NCI-H1436 treated with DMSO at 0.1 percent for 48 hours (cell line): ENCODE measurements around the gene PDRG1.
"Not testable (repeated sequence)": the region's sequence is repeated elsewhere in the genome, so short reads cannot be mapped to it uniquely, and the experiment has no call there.

Experiments
- DNase-seq: peaks from one replicate; lab custom pipeline; 2025; lab: John Stamatoyannopoulos, UW

The PDRG1 gene

DNA sequence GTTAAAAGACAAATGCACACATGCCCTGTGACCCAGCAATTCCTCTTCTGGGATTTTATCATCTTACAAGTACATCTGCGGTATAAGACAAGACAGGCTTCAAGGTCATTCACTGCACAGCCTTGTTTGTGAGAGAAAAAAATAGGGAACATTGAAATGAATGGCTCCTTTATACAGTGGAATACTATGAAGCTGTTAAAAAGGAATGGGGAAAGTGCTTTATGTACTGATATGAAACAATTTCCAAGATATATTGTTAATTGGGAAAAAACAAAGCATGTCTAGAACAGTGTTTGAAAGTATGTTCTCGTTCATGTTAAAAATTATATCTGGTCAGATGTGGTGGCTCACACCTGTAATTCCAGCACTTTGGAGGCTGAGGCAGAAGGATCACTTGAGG lies 25.4 kb downstream of the PDRG1 start:
- DNase-seq = no peak

DNA sequence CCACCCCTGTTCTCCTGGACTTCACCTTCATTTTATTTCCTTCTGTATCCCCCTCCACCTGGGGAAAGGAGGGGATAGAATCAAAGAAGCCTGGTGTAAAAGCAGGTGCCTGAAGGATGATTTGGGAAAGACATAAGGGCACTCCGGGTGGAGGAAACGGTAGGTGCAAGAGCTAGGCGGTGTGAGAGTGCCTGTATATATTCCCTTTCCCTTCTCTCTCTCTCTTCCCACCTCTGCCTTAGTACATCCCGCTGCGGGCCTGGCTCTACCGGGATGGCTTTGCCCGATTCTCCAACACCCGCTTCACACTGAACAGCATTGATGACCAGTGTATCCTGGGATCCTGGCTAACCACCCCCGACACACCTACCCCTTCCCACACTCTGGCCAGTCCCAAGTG lies 26.2 kb downstream of the PDRG1 start:
- DNase-seq = no peak

DNA sequence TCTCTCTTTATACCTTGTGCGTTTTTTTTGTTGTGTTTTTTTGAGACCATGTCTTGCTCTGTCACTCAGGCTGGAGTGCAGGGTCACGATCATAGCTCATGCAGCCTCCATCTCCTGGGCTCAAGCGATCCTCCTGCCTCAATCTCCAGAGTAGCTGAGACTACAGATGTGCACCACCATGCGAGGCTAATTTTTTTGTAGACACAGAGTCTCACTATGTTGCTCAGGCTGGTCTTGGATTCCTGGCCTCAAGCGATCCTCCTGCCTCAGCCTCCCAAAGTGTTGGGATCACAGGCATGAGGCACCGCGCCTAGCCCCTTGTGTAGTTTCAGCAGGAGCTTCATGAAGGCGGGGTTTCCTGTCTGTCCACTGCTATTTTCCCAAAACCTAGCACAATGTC lies 27.3 kb downstream of the PDRG1 start:
- DNase-seq = no peak

DNA sequence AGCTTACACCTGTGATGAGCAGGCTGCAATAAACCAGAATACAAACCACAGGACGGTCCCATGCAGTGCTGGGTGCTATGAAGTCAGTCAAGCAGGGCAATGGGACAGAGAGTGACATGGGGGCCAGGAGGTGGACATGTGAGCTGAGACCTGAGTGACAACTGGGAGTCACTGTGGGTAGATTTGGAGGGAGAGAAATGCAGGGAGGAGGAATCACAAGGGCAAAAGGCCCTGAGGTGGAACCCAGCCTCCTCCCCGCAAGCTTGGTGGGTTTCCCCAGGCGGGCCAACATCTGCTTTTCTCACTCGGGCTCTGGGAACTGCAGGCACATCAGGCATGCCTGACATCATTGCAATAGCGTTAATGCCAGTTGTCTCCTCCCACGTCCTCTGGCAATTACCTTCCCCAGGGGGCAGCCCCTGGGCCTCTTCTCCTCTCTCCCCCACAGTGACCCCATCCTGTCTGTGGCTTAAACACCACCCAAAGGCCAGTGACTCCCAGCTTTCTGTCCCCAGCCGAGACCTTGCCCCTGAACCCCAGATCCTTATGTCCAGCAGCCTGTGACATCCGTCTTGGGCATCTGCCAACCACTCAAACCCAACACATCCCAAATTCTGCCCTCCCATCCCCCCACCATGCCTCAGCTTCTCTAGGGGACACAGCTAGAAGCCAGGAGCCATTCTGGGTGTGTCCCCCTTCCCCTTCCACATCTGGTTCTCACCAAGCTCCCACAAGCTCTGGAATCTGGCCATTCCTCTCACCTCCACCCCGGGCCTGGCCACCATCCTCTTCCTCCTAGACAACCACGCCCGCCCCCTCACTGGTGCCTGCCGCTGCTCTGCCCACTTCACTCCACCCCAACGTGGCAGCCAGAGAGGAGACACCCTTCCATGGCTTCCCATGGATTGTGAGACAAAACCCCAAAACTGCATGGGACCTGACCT lies 28.2 kb downstream of the PDRG1 start:
- DNase-seq = no peak

DNA sequence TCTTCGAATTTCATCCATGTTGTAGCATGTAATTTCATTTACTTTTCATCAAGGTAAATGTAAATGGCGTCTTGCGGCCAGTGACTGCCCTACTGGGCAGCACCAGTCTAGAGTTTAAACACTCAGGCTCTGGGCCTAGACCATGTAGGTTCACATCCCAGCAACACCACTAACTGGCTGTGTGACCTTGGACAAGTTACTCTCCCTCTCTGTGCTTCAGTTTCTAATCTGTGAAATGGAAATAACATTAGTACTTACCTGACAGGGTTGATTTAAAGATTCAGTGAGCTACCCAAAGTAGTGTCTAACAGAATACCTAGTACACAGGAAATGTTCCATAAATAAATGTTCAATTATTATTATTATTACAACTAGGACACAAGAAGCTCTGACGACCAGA lies 29.3 kb downstream of the PDRG1 start:
- DNase-seq = no peak

DNA sequence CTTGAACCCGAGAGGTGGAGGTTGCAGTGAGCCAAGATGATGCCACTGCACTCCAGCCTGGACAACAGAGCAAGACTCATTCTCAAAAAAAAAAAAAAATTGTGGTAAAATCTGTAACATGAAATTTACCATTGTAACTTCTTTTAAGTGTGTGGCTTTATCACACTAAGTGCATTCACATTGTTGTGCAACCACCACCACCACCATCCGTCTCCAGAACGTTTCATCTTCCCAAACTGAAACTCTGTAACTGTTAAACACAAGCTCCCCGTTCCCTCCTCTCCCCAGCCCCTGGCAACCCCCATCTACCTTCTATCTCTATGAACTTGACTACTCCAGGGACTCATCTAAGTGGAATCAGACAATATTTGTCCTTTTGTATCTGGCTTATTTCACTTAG lies 29.7 kb downstream of the PDRG1 start:
- no peak for DNase-seq

DNA sequence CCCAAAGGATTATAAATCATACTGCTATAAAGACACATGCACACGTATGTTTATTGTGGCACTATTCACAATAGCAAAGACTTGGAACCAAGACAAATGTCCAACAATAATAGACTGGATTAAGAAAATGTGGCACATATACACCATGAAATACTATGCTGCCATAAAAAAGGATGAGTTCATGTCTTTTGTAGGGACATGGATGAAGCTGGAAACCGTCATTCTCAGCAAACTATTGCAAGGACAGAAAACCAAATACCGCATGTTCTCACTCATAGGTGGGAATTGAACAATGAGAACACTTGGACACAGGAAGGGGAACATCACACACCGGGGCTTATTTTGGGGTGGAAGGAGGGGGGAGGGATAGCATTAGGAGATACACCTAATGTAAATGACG lies 30.4 kb downstream of the PDRG1 start:
- not testable (repeated sequence) for DNase-seq

DNA sequence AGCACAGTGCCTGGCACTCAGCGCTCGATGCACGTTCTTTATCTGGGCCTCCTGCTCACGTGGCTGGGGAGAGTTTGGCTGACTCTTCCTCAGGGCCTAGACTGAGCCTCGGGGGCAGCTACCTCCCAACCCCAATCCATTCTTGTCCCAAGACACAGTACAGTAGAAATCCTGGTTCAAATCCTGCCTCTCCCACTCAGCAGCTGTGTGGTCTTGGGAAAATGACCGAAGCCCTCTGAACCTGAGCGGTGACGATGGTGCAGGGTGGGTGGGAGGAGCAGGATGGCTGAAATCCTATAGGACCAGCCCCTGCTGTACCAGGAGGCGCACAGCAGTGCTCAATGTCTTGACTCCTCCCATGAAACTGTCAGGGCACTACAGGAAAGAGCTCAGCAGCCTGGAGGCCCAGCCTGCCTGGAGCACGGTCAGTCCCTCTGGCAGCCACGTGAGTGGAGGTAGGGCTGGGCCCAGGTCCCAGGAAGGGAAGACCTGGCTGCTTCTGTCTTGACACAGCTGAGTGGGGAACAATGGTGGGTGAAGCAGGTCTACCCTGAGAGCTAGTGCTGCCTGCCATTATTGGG lies 31.5 kb downstream of the PDRG1 start:
- DNase-seq = no peak

DNA sequence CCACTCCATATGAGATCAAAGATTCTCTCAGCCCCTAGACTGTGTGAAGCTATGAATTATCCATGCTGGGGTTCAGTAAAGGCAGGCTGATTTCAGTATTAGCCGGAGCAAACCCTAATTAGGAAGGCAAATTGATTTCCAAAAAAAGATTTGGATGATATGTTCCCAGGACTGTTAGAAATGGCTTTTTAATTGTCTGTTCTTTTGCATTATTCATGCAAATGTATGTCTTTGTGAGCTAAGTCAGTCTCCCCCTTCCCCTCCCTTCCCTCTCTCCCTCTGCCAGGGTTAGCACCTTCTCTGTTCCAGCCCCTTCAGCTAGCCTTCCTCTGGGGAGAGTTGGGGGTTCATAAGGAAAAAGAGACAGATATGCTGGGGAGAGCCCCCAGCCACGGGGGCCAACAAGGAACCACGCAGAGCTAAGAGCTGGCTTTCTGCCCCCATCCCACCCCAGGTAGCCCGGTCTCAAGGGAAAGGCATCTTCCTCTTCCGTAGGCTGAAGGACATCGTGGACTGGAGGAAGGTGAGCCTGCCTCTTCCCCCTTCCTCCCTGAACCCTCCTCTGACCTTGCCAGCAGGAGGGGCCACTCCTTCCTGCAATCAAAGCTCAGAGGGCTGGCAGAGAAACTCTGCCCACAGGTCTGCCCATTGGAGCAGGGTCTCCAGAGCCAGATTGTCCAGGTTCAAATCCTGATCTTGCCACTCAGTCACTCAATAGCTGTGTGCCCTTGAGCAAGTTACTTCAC lies 32.3 kb downstream of the PDRG1 start:
- no peak for DNase-seq

DNA sequence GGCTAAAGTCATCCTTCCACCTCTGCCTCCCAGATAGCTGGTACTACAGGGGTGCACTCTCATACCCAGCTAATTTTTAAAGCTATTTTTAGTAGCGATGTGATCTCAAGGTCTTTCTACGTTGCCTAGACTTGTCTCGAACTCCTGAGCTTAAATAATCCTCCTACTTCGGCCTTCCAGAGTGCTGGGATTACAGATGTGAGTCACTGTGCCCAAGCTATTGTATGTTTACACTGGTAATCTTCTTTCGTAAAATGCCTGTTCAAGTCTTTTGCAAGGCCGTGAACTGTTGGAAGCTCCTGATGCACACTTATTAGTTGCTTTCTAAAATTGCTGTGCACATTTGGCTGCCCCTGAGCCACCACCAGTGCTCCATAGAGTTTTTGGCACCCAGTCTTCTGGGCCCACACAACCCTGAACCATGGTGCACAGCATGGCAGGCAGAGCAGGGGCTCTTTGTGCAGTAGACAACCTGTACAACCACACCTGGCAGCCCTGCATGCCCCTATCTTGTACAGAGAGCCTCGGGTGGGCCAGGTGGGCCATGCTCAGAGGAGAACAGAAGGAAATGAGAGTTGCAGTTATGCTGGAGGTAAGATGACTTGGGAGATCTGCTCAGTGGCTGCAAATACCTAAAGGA lies 33.3 kb downstream of the PDRG1 start:
- DNase-seq = no peak

DNA sequence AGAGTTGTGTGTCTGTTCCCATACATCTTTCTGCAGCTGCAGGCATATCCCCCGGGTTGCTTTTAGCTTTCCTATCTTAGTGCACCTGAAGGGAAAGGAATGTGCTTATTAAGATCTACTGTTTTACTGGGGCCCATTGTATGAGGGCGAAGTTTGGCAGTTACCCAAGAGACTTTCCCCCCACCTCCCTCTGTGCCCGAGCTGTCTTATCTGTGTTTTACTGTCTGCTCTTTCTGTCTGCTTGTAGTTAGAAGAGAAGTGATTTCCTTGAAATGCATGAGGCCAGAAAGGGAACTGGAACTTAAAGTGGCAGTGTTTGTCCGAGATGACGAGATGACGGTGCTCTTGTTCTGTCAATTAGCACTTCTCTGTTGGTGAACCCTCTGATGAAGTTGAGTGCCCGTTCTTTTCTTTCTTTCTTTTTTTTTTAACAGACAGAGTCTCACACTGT lies 33.9 kb downstream of the PDRG1 start:
- DNase-seq = not testable (repeated sequence)

DNA sequence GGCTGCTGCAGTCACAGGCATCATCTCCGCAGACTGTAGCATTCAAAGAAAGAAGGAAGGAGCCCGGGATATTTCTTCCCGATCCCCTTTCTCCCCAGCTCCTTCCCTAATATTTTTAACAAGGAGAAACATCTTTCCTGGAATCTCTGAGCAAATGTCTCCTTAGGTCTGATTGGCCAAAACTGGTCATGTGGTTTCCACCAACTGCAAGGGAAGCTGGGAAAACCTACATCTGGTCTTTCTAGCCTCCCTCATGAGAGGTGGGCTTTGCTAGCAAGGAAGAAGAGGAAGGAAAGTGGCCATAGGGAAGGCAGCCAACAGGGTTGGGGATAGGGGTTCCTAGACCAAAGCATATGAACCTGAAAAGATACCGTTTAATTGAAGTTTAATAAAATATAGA lies 35.1 kb downstream of the PDRG1 start:
- DNase-seq = no peak

DNA sequence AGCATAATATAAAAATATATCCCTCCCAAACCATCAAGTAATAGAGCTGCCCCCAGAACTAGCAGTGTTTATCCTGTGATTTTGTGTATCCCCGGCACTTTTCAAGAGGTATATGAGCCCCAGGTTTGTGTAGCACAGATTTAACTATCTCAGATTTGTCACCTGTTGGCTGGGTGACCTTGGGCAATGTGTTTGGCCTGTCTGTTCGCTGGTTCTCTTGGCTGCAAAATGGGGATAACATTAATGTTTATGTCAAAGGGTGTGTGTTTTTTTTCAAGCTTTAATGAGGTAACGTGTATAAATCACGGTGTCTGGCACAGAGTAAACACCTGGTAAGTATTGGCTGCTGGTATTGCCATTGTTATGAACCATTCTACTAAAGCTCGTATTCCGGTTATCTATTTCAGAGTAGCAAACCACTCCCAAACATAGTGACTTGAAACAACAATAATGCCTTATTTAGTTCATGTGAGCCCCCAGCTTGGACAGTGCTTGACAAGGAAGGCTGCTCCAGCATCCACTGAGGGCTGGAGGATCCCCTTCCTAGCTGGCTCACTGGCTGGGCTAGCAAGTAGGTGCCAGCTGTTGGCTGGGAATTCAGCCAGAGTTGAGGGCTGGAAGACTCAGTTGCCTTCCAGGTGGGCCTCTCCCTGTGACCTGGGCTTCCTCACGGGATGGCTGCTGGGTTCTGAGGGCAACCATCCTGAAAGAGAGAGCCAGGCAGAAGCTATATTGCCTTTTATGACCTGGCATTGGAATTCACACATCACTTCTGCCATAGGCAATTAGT lies 36.2 kb downstream of the PDRG1 start:
- no peak for DNase-seq

DNA sequence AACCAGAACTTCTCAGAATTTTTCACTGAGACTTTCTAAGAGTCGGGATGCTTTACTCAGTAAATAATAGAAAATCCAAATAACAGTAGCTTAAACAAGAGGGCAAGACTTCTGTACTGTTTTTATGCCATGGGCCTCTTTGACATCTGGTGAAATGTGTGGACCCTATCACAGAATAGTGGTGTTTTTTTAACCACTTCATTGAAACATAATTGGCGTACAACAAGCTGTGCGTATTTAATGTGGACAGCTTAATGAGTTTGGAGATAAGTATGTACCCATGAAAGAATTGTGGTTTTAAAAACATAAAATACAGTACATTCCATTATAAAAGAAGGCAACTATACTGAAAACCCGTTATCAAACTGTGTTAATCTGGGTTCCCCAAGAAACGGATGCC lies 37.7 kb downstream of the PDRG1 start:
- no peak for DNase-seq

DNA sequence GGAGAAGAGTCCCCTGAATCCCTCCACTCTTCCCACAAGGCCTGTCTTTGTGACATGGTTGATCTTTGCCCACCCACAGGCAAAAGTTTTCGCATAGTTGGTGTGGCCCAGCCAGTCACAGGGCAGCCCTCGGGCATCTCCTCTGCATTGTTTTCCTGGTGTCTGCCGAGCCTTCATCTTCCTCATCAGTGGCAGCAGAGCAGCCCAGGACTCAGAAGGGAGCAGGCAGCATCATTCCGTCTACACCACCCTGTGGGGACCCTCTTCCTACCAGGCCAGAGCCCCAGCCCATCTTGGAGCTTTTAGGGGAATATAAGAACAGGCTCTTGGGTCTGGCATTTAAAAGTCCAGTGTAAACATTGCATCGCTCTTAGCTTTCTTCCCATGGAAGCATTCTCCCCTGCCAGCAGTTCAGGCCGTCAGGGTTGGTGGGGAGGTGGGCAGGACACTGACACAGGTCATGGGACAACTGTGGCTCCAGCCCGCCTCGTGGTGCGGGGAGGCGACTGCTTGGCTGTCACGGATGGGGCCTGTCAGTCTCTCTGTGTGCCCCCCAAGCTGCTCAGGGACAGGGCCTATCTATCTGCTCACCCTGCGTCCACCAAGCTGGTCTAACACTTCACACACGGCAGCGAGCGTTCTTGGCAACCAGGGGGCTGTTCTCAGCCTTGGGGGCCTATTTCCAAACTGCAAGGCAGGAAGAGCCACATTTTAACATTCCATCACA lies 38.3 kb downstream of the PDRG1 start:
- DNase-seq = no peak

DNA sequence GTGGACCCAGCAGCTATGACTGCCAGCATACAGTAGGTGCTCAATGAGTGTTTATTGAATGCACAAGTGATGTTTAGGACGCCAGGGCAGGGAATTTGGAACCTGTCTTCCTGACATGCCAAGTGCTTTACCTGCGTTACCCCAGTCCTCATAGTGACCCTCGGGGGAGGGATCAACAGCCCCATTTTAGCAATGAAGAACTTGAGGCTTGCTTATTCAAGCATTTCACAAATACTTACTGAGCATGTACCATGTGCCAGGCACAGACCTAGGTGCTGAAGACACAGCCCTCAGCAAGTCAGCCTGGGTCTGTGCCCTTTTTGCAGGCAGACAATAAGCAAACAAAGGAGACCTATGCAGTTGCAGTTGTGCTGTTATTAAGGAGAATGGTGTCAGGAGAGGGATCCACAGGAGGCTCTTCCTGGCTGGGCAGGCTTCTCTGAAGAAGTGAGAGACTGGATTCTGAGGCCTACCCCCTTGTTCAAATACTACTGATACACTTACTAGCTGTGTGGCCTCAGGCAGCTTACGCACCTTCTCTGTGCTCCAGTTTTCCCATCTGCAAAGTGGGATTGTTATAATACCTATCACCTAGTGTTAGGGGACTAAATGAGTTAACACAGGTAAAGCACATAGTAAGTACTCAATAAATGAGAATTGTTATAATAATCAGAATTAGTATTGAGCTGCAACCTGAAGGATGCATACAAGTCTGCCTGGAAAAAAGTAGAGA lies 41.6 kb downstream of the PDRG1 start:
- DNase-seq = no peak

DNA sequence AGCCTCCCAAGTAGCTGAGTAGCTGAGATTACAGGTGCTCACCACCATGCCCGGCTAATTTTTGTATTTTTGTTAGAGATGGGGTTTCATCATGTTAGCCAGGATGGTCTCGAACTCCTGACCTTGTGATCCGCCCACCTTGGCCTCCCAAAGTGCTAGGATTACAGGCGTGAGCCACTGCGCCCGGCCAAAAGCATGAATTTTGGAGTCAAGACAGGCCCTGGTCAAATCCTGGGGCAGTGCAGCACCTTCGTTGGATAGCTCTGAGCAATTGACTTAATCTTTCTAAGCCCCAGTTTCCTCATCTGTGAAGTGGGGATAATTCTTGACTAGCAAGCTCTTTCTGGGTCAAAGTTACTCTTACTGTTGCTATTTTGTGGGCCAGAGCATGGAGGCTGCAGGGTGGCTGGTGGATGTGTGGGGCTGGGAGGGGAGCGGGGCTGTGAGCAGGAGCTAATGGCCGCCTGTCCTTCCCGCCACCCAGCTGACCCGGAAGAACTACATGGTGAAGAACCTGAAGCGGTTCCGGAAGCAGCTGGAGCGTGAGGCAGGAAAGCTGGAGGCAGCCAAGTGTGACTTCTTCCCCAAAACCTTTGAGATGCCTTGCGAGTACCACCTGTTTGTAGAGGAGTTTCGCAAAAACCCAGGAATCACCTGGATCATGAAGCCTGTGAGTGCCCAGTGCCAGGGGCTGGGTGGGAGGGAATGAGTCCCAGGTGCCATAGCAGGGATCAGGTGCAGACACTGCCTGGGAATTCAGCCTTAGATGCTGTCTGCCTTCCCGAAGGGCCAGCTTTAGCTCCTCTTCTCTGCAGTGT lies 42.4 kb downstream of the PDRG1 start:
- no peak for DNase-seq

DNA sequence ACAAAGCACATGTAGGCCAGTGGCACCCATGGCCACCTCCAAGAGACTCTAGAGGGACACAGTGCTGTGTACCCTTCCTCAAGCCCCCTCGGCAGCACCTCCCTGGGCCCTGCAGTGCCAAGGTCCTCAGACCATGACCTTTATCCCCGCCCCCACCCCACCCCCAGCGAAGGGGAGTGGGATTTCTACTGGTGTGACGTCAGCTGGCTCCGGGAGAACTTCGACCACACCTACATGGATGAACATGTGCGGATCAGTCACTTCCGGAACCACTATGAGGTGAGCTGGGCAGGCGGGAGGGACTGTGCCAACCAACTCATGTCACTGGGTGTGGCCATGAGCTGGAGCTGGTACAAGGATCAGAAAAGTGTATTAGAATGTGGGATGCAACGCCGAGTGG lies 43.4 kb downstream of the PDRG1 start:
- no peak for DNase-seq

DNA sequence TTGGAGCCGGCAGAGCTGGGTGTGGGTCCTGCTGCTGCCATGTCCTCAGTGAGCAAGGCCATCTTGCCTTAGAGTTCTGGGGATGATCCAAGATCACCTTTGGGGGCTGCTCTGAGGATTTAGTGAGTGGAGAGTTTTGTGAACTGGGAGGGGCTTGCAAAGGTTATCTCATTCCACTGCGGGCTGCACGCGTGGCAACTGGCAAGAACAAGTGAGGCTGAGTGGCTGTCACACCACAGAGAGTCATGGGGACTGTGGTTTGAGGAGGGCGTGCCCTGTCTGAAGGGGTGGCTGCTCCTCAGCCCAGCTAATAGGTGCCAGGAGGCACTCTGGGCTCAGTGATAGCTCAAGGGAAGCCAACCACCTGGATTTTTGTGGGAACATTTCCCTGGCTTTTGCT lies 43.8 kb downstream of the PDRG1 start:
- no peak for DNase-seq
